RPMI8226 (cell line): ENCODE measurements around the gene ENC1.
A peak's percentile ranks its signal among the peaks of the same experiment; 100 is the strongest.

Source experiments
- DNase-seq: peaks from one replicate; pipeline ENCODE4 v3.0.0-alpha.2; 2015

Gene ENC1

DNA sequence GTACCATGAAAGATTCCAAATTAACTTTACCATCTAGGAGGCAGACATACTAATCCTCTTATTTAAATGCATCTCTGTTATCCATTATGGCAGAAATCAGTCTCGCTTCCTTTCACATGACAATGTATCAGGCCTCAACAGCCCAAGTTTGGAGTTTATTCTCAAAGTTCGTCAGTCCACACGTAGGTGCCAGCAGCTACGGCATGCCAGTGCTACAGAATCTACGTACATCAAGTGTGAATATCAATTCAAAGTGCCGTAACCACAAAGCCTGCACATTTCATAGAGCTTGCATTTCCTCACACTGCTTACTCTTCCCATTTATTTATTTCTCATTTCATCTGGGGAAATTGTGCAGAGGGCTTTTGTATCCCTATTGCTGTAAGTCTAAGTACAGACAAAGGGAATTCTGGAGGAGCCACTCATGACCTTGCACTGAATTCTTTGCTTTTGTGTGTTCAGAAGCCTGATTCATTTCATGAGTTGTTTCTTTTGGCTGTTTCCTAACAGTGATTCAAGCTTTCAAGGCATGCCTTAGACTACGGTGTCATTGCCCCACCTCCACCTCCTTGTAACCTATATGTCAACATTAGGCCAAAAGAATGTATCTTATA is 10.0 kb downstream of the ENC1 start:
- no peak for DNase-seq

DNA sequence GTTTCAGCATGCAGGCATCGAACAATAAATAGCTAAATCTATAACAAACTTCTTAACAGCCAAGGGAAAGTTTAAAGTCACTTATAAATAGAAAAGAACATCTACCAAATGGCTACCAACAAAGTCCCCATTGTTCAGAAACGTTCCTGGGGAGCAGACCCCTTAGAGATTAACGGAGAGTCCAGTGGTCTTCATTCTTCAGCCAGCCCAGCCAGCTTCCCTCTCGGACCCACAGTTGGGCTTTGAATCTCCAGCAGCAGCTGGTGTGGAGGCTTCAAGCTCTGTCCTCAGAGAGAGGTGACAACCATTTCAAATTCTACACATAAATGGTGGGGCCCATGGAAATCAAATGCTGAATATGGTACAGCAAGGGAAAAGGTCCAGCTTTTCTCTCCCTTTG is 11.2 kb downstream of the ENC1 start:
- DNase-seq, result no peak

DNA sequence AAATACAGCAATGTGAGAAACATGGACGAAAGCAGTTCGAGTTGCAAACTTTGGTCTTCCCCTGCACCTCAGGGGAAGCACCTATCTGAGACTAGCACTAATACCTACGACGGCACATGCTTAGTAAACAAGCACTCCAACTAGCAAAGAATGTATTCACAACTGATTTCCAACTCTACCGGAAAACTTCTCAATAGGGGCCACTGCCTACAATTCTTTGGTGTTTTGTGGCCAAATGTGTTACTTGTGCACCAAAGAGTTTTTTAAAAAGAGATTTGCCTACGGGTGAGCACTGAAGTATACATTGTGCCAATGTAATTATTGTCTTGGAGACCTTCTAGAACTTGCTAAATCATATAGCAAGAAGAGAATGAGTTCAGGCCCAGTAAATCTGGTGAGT is 12.2 kb downstream of the ENC1 start:
- DNase-seq, result no peak

DNA sequence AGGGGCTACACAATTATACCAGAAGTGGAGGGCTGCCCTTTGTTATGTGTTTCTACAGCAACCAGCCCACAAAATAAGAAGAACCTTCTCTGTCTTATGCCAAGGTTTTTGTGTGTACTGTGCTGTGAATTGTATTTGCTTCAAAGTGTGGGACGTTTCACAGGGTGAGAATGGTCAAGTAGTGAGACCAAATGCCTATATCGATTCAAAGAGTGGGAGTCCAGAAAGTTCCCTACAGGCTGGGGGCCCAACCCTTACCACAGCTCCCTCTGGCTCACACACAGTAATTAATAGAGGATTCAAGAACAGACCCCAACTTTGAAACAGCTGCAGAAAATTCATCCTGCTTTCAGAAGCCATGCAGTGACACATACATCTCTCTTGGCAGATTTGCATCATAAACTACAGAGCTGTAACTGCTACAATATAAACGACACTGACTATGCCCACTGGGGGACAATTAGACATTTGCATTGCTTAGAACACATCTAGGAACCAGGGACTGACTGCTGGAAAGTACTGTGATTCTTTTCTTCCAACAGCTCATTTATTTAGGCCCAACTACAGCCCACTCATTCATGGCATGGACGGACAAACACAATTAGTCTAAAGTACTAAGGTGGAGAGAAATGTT is 12.8 kb downstream of the ENC1 start:
- DNase-seq, result no peak

DNA sequence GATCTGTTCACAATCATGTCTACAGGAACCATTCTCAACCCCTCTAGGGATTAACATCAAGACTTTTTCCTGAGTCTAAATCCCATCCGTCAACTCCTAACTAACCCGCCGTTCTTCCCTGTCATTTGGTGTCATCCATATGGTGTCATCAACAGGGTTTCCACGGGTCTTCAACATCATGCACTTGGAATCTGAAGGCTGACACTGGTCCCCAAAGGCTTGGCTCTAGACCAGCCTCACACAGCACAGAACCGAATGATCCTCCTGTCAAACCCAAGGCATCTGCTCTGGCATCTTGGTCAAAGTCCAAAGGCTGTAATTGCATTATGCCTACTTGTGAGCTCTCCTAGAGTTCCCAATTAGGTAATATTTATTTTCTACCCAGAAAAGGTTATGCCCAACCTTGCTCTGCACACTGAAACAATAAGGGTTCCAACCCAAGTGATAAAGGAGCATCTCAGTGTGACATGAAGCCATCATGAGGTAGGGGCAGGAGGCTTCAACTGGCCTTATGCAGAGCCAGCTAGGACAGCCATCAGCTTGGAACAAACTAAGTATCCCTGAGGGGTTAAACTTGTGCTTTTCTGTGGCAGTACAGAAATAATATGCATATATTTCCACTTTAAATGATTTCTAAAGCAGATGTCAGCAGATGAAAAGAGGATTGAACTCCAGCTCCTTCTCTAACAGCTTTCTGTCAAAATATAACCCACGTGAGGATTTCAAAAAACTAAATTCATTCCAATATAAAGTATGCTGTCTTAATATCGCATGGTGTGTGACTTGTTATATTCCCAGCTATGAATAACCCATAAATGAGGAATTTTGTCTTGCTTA is 13.9 kb downstream of the ENC1 start:
- DNase-seq, result no peak

DNA sequence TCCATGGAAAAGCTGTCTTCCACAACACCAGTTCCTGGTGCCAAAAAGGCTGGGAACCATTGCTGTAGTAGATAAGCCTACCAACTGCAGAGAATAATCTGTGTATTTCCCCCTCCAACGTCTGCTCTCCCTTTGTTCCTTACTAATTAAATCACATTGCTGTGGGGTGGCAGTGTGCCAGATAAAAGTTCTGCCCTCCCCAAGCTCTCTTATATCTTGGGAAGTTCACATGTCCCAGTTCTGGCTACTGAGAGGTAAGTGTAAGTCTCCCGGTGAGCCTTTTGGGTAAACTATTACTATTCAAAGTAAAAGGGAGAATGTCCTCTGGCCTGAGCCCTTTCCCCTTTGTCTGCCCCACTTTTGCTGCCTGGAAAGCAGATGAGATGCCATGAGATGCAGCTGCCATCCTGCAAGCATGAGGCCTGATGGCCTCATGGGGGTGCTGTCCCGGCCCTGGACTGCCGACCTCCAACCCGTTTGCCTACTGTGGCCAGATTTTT is 14.7 kb downstream of the ENC1 start:
- peak; percentile 15 for DNase-seq

DNA sequence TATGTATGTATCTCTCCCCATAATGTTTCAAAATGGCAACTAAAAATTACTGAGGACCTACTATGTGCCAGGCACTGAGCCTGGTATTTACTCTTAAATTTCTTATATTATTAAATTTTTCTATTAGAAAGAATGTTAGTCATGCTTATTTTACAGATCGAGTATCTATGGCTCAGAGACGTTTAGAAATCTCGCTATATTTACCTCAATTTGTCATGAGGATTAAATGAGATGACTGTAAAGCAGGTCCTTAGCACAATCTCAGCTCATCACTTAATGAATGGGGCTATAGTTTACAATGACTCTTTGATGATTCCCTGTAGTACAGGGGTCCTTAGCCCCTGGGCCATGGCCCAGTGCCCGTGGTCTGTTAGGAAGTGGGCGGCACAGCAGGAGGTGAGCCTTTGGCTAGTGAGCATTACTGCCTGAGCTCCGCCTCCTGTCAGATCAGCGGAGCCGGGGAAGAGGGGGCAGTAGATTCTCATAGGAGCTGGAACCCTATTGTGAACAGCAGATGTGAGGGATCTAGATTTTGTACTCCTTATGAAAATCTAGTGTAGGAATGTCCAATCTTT is 15.5 kb downstream of the ENC1 start:
- DNase-seq, result no peak

DNA sequence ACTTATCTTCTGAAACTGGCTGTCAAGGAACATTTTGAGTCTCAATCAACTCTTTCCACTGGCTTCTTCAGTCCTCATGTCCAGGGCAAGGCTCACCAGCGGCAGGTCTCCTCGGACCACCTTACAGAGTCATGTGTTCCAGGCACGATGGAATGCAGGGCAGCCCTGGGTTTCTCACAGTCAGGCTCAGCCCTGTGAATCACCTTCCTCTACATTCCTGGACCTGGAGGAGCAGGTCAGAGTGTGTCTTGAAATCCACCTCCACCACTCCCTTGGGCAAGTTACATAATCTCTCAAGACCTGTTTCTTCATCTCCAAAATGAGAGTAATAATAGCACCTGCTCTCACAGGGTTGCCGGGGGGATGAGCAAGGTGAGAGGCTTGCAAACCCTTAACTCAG is 16.0 kb downstream of the ENC1 start:
- no peak for DNase-seq

DNA sequence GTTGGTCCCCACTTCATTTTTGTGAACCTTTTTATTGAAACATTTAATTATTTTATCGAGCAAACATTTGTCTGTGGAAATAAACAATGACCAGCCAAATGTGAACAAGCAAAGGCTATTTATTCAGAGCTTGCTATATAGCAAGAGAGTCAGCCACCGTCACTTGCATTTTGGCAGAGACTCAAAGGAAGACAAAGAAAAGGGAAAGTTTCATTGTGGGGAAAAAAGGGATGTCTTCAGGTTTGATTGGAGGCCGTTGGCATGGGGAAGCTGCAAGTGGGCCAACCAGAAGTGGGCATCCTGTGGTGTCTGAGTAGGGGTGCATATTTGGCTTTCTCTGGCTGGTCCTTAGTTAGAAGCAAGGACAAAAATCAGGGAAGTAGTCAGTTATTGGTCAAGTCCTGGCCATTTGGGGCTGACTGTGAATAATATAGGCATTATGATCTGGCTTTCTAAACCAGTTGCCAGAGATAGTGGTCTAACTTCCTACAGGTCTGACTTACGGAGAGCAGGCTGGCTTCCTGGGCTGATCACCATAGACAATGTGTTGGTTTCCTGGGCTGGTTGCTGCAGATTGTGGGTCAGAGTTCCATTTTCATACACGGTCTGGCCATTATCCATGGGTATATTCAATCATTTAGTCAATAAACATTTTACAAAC is 16.6 kb downstream of the ENC1 start:
- DNase-seq, result no peak

DNA sequence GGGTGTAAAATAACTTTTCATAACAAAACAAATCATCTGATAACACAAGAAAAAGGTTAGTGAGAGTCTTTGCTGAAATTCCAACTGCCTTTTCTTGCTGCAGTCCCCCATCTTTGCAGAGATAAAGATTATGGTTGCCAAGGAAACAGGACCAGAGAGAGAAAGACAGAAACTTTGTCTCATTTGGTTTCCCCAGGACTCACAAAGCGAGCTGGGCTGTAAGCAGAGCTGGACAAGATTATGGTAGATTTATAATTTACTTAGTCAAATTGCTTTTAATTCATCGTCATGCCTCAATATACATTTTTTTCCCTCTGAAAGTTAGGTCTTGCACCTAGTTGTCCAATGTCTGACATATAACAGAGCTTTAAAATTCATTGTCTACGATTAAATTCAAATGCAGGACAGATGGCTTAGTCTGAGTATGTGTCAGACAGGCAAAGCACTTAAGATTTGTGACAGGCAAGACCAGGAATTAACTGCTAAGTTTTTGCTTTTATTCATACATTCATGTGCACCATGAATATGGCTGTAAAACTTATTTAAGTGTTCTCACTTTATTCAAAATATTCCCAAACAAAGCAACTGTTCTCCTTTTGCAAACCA is 17.4 kb downstream of the ENC1 start:
- DNase-seq, result no peak

DNA sequence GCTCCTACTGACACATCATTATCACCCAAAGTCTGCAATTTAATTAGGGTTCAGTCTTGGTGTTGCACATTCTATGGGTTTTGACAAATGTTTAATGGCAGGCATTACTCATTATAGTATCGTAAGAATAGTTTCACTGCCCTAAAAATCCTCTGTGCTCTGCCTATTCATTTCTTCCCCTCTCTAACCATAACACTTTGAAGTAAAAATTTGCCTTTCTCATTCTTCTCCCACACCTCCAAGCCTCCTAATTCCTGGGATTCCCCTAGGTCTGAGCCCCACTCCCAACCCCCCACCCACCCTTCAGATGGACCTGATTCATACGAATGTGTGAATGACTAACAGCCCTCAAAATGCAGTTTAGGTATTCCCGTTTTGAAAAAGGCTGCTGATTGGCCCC is 18.4 kb downstream of the ENC1 start:
- DNase-seq, result no peak

DNA sequence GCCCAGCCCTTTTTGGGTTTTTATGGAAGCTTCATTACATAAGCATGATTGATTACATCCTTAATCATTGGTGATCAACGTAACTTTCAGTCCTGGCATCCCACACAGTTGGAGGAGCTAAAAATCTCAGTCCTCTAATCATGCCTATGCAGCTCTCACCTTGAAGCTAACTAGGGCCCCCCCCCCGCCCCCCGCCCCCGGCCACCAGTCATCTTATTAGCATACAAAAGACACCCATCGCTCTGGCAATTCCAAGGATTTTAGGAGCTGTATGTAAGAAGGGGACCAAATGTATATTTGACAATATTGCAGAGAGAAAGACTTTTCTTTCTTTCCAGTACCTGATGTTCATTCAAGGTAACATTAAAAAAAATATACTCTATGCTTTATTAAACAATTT is 19.0 kb downstream of the ENC1 start:
- DNase-seq, result no peak

DNA sequence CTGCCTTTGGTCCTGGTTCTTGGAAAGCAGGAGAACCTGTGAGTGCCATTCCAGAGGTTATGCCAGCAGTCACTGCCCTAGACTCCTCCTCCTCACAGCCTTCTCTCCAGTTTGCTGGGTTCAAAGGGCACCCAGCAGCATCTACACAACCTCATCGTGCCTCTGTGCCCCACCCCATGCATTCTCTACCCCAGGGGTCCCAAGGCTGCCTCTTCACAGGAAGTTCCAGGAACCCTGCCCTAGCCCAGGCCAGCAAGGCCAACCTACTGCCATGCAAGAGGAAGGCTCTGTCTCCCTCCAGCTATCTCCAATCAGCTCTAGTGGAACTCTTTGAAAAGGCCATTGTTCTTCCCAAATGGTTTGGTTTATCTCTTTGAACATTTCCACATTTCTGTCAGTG is 21.2 kb downstream of the ENC1 start:
- no peak for DNase-seq

DNA sequence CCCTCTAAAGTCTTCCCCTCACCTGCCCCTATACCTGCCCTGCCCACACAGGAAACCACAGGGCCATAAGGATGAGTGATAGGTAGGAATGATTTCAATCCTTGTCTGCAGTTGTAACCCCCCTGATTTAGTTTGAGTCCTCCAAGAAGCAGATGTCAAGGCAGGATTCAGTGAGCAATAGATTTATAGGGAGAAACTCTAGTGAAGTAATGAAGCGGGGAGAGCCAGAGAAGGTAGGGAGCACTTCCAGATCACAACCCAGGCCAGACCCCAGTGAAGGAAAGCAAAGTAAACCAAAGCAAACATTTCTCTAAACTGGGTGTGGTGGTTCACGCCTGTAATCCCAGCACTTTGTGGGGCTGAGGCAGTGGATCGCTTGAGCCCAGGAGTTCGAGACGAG is 22.4 kb downstream of the ENC1 start:
- no peak for DNase-seq

DNA sequence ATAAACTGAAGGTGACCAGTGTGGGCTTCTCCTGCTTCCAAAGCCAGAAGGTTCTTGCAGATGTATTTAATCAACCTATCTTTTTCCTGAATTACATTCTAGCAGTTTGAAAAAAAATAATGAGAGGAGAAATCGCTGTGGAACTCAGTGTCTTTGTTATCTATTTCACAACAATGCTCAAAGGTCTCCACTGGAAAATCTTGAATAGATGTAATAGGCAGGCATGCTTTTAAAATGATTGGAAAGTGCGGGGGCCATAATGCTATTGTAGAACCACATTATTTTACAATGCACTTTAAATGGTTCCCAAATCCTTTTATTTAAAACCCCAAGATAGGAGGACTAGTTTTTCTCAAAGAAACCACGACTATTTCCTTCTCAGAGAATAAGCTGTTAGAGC is 23.3 kb downstream of the ENC1 start:
- DNase-seq, result no peak

DNA sequence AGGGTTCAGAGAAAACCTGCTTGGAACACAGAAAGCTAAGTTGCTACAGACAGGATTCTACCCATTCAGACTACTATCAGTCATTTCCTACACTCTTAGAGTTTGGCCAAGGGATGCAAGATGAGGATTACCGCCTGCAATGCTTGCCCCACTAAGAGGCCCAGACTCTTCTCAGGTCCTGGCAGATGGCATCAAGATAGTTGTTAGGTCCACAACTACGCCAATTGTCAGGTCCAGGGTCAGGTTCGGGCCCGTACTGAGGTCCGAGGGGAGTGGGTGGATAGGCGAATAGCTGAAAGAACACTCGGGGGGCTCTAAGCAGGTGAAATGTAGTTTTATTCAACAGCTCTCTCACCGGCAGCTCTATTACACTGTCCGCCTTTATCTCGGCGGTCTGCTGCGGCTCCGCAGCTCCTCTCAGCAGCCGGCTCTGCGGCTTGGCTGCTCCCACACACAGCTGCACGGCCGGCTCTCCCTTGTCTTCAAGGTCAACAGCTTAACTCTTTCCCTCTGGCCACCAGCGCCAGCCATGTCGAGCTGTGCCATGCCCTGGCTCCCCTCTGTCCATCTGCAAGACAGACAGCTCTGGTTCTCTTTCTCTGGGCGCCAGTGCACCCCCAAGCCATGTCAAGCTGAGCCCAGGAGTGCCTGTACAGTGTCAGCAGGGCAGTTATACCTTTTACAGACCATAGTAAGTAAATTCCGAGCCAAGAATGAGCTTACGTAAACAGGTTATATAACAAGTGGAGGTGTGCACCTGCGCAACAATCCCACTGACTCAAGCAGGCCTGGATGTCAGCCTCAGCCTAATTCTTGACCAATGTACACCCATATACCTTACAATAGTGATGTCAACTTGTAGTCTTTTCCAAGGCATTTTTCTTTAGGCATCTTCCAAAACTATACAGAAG is 24.0 kb downstream of the ENC1 start:
- no peak for DNase-seq

DNA sequence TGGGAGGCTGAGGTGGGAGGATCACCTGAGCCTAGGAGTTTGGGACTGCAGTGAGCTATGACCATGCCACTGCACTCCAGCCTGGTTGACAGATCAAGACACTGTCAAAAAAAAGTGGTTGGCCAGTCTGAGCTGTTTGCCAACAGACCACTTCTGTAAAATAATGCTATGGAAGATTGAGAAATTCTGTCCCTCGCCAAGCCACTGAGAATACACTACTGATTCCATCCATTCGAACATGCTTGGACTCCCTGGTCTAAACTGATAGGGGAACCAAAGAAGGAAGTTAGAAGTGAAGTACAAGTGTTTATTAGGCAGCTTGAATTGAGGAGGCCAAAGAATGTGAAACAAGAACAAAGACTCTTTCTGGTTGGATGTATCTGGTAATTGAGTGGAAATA is 27.2 kb downstream of the ENC1 start:
- DNase-seq, result no peak

DNA sequence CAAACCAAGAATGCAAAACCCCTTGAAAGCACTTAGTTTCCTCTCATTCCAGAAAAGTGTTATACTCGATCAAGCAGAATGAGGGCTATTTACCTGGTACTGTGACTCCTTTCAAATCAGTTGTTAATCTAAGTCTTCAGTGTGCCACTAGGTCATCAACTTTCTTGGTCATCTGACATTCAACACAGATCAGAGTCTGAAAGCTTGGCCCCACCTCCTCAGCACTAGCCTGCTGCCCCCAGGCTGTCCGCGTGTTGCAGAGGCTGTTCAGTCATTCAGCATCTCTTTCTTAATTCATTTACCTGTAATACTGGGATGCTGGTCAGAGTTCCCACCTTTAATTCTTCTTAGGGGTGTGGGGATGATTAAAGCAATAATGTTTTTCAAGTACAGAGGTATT is 28.5 kb downstream of the ENC1 start:
- DNase-seq, result no peak

DNA sequence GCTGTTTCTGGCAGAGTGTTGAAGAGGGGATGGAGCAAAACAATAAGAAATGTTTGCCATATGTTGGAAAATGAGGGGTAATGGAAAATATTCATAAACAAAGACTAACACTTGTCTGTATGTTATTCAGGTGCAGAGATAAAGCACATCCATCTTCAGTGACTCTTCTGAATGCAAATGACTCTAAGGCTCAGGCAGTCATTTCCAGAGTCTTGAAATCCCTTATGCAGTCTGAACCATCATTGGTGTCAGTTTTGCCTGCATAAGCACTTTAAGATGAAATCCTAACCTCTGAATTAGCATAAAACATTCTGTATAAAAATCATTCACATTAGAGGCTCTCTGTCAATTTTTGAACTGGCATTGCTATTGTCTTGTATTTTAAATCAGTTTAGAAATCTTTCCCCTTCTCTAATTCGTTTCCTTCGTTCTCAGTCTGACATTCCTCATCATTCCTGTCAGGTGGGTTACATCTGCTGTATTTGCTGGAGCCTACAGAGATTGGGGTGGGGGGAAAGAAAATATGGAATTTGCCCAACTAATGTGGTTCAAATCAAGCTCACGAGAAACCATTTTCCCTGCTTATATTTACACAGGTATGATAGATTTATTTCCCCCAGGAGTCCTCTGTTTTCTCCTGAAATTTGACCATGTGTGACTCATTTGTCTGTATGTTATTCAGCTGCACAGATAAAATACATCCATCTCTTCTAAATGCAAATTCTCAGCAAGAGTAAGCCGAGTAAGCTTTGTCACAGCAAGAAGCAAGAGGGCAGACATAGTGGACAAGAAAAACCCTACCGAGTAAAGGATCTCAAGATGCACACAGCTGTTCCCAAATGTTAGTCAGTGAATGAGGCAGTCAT is 31.6 kb downstream of the ENC1 start:
- DNase-seq, result no peak

DNA sequence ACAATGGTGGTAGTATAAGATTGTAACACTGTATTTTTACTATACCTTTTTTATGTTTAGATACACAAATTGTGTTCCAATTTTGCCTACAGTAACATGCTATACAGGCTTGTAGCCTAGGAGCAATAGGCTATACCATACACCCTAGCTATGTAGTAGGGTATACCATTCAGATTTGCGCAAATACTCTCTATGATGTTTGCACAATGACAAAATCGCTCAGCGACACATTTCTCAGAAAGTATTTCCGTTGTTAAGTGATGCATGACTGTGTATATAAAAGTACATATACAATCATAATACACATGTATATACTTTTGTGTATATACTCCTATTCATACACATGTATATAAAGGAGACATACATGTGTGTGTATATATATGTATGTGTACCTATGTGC is 34.8 kb downstream of the ENC1 start:
- DNase-seq, result no peak

DNA sequence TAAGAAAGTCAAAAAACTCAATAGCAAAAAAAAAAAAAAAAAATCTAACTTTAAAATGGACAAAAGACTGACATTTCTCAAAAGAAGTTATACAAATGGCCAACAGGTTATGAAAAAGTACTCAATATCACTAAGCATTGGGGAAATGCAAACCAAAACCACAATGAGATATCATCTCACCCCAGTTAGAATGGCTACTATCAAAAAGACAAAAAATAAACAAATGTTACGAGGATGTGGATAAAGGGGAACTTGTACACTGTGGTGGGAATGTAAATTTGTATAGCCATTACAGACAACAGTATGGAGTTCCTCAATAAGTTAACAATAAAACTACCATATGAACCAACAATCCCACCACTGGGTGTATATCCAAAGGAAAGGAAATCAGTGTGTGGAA is 37.2 kb downstream of the ENC1 start:
- no peak for DNase-seq
